Aorta (tissue), 5 donors: ENCODE measurements around the gene CCDC28B. TPM values are rescaled to one million over a fixed set of nuclear protein-coding genes. Genes with fewer than 3 reads are reported as not detected.

Experiments used
- ATAC-seq: fragments of 200-7000 bp; cut with Tn5 transposase; one replicate; pipeline ENCODE4 v1.9.1; 2022; ENCODE audit warnings: moderate library complexity; ENCODE audit not compliant: low FRiP score
- DNase-seq, 2 donors: peaks; one replicate each; pipeline ENCODE4 v3.0.0-alpha.2; 2020
- H3K27ac ChIP-seq, 2 donors: one replicate each; pipeline ENCODE4 v1.5.1; 2013; ENCODE audit warnings: low read length in 2 of 2, mild to moderate bottlenecking in 2 of 2, moderate library complexity in 2 of 2, control low read depth in 1 of 2, inconsistent platforms in 1 of 2, low read depth in 1 of 2
- H3K27me3 ChIP-seq, 2 donors: one replicate each; pipeline ENCODE4 v1.6.1; 2013; ENCODE audit warnings: control low read depth in 1 of 2, low read length in 1 of 2, mild to moderate bottlenecking in 1 of 2, moderate library complexity in 1 of 2; ENCODE audit not compliant: insufficient read depth in 2 of 2, control insufficient read depth in 1 of 2
- H3K36me3 ChIP-seq, 2 donors: one replicate each; pipeline ENCODE4 v1.6.1; 2013; ENCODE audit warnings: control low read depth in 1 of 2, low read length in 1 of 2, mild to moderate bottlenecking in 1 of 2; ENCODE audit not compliant: insufficient read depth in 2 of 2, control insufficient read depth in 1 of 2
- H3K4me1 ChIP-seq, 2 donors: one replicate each; pipeline ENCODE4 v1.6.1; 2013; ENCODE audit warnings: low read length in 2 of 2, control low read depth in 1 of 2, mild to moderate bottlenecking in 1 of 2, moderate library complexity in 1 of 2; ENCODE audit not compliant: insufficient read depth in 2 of 2, control insufficient read depth in 1 of 2
- H3K4me3 ChIP-seq, 2 donors: one replicate each; pipeline ENCODE4 v1.5.1; 2013; ENCODE audit warnings: low read length in 2 of 2, control low read depth in 1 of 2, mild to moderate bottlenecking in 1 of 2
- H3K9me3 ChIP-seq: one replicate; pipeline ENCODE4 v1.6.1; 2013; ENCODE audit warnings: mild to moderate bottlenecking, low read length; ENCODE audit not compliant: control insufficient read depth
- WGBS, 2 donors: extraction: QIAGEN DNeasy Blood & Tissue Kit; methylation state at CpG; one replicate each; pipeline ENCODE4 v1.1.7; 2013; 5-methylcytosine and 5-hydroxymethylcytosine counted together
- intact Hi-C, 2 donors: fragments of 100-400 bp; cut with DNase I; formaldehyde crosslinking; loops; one replicate each; pipeline versions ENCODE4 v1.14.2 to v1.15.0; 2022
- polyA plus RNA-seq, 2 donors: library from polyadenylated mRNA; stranded (reverse); fragments of 200-250 nt; gene quantifications; one replicate each; pipeline ENCODE4 v1.2.3, GENCODE V29; 2013
- total RNA-seq, 2 donors: library from RNA; stranded (reverse); fragmentation: NEBNext Ultra II Directional; extraction: Animal tissue kit (Norgen Biotek cat#: 25700); gene quantifications; one replicate each; pipeline ENCODE4 v1.2.1, GENCODE V29; 2021
- donor health status: healthy with polysubstance abuse.
- donor health status: Bipolar disorder and iron deficiency.
- donor health status: DM: no; HTN: no; CAD: no.
- donor health status: DM: no; HTN: no; CAD: no.
- donor health status: DM: yes; HTN: yes; CAD: no.

Gene CCDC28B
- total and polyA plus RNA-seq, 4 donors, result 2.8 to 10.5 (median 6.0) TPM

DNA sequence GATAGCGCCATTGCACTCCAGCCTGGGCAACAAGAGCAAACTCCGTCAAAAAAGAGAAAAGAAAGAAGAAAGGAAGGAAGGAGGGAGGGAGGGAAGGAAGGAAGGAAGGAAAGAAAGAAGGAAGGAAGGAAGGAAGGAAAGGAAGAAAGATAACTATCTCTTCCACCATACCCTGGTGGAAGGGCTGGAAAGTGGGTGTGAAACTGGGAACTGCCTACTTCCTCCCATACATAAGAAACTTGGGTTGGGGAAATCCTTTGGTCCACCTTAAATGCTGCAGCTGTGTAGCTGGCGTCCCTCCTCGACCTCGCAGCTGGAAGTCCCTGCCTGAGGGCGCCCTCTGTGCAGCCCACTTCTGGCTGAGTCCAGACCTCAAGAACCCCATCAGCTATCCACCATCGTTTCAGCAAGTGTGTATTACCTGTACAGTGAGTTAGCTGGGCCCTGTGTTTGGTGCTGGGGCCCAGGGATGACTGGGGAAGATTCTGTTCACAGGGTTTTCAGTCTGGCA is 42.0 kb downstream of the CCDC28B start:
- DNase-seq (peak in 1 of 2 donors; percentile 50), ATAC-seq (no peak)
- no peaks in the 10 kb centered on the region for H3K36me3 ChIP-seq
- no peak overlapping the region for H3K4me3 ChIP-seq
- 22 to 27% methylated on average over 7 of the region's 7 CpGs for WGBS, 2 donors
- no peak overlapping the region for H3K27ac ChIP-seq
- H3K4me1 ChIP-seq, result no peaks in the 10 kb centered on the region
- intact Hi-C loops, result no loop called here
- no peaks in the 10 kb centered on the region for H3K9me3 ChIP-seq
- no peaks in the 10 kb centered on the region for H3K27me3 ChIP-seq

DNA sequence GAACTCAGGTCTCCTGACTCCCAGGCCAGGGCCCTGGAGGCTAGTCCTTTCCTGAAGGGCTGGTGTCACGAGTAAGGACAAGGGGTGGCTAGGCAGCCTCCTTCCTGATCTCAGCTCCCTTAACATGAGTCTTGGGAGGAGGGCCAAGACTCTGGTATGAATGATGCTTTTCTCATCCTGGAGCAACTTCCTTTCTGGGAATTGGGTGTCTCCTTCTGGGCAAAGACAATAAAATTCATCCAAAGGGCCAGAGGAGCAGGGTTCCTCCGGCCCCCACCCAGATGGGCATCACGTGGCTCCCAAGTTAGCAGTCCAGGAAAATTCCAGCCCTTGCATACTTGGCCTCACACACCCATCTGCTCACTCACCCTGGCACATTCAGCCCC is 46.5 kb downstream of the CCDC28B start, which contains the start of gene FAM167B:
Gene FAM167B, plus strand, starts transcription at position 335 of the 386 bp plus-strand sequence. CDS start 200 bp downstream, outside the sequence.
- H3K27ac ChIP-seq, result no peak within 1 kb of the TSS
- H3K4me1 ChIP-seq, result no peaks in the 10 kb centered on the region
- H3K36me3 ChIP-seq, result no peaks in the 10 kb centered on the region
- no peak within 1 kb of the TSS for H3K4me3 ChIP-seq
- DNase-seq, result peak; percentile 59 to 80
- intact Hi-C loops, result no loop called here
- H3K9me3 ChIP-seq, result no peaks in the 10 kb centered on the region
- no peaks in the 10 kb centered on the region for H3K27me3 ChIP-seq
- WGBS, 2 donors, result 46 to 58% methylated on average over 3 of the region's 3 CpGs
- ATAC-seq, result peak; percentile 70

DNA sequence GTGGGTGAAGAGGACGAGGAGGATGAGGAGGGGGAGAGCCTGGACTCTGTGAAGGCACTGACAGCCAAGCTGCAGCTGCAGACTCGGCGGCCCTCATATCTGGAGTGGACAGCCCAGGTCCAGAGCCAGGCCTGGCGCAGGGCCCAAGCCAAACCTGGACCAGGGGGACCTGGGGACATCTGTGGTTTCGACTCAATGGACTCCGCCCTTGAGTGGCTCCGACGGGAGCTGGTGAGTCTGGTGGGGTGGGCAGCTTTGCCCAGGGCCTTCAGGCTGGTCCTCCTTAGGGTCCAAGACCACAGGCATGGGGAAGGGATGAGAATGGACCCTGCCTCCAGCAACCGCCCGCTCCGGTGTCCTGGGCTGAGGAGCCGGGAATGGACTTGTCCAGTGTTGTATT is 47.1 kb downstream of the CCDC28B start:
- Histone ChIP-seq H3K27me3 (no peaks in the 10 kb centered on the region), H3K36me3 (no peaks in the 10 kb centered on the region), H3K9me3 (no peaks in the 10 kb centered on the region), H3K4me1 (no peaks in the 10 kb centered on the region), H3K4me3 (no peak overlapping the region), H3K27ac (no peak overlapping the region)
- WGBS, 2 donors, result 78 to 79% methylated on average over 12 of the region's 12 CpGs
- ATAC-seq (no peak), DNase-seq (peak in 1 of 2 donors; percentile 49)
- intact Hi-C loops, result no loop called here

DNA sequence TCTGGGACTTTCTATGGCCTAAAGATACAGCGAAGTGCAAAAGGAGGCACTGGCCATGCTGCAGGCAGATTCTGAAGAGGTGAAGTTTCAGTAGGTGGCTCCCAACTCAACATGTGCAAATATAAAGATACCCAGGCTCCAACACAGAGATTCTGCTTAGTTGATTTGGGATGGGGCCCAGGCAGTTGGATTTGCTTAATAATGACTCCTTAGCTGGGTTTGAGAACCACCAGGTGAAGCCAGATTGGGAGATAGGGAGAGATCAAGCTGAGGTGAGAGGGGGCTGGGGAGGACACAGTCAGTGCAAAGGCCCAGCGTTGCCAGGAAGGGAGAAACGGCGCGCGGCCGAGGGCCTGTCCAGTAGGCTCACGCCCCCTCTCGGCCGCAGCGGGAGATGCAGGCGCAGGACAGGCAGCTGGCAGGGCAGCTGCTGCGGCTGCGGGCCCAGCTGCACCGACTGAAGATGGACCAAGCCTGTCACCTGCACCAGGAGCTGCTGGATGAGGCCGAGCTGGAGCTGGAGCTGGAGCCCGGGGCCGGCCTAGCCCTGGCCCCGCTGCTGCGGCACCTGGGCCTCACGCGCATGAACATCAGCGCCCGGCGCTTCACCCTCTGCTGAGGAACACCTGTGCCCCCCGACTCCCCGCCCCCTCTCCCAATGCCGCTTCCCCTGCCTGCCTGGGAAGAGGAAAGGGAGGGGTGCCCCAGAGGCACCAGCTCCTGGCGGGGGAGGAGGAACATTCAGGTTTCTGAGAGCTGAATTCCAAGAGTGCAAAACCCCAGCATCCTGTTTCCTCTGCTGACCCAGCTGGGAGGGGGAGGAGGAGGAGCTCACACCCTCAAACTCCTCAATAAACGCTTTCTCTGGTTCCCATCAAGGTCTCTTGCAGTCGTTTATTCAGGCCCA is 47.8 kb downstream of the CCDC28B start:
- no peak overlapping the region for H3K27ac ChIP-seq
- 17 to 18% methylated on average over 31 of the region's 31 CpGs for WGBS, 2 donors
- no peak overlapping the region for H3K4me3 ChIP-seq

DNA sequence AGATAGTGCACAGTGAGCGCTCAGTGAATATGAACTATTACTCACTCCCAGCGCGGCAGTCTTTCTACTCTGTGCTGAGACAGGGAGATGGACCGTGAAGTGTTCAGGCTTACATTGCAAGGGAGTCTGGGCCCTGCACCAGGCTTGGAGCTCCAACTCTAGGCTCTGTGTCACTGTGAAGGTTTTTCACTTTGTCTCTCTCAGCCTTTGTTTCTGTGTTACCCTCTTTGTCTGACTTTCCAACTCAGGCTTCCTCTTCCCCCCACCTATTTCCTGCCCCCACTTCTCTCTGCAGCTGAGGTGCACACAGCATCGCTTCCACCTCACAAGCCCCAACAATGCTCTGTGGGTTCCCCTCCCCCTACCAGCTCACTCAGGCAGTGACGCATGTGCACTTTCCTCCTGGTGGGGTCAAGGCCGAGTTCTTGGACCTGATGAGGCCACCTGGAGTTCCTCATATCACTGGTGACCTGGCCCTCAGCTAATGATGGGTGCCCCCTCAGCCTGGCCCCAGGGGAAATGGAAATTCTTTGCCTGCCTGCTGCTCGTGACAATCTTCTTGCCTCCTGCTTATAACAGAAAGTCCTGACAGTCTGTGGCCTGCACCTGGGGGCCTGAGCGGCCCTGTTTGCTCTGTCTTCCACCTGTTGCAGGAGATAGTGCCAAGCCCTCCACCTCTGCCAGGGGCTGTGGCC is 49.6 kb downstream of the CCDC28B start:
- no peaks in the 10 kb centered on the region for H3K27me3 ChIP-seq
- intact Hi-C loops, result no loop called here
- DNase-seq, result no peak
- H3K9me3 ChIP-seq, result no peaks in the 10 kb centered on the region
- no peak overlapping the region for H3K27ac ChIP-seq
- H3K4me3 ChIP-seq, result no peak overlapping the region
- ATAC-seq, result no peak
- H3K4me1 ChIP-seq, result no peaks in the 10 kb centered on the region
- 78 to 83% methylated on average over 9 of the region's 9 CpGs for WGBS, 2 donors
- H3K36me3 ChIP-seq, result no peaks in the 10 kb centered on the region

More for the DNA sequence above, 47.8 kb downstream of the CCDC28B start:
- DNase-seq (peak; percentile 92 to 94), ATAC-seq (peak; percentile 82)
- H3K27me3 ChIP-seq, result no peaks in the 10 kb centered on the region
- no peaks in the 10 kb centered on the region for H3K36me3 ChIP-seq
- H3K9me3 ChIP-seq, result no peaks in the 10 kb centered on the region
- intact Hi-C loops, result no loop called here
- no peaks in the 10 kb centered on the region for H3K4me1 ChIP-seq

DNA sequence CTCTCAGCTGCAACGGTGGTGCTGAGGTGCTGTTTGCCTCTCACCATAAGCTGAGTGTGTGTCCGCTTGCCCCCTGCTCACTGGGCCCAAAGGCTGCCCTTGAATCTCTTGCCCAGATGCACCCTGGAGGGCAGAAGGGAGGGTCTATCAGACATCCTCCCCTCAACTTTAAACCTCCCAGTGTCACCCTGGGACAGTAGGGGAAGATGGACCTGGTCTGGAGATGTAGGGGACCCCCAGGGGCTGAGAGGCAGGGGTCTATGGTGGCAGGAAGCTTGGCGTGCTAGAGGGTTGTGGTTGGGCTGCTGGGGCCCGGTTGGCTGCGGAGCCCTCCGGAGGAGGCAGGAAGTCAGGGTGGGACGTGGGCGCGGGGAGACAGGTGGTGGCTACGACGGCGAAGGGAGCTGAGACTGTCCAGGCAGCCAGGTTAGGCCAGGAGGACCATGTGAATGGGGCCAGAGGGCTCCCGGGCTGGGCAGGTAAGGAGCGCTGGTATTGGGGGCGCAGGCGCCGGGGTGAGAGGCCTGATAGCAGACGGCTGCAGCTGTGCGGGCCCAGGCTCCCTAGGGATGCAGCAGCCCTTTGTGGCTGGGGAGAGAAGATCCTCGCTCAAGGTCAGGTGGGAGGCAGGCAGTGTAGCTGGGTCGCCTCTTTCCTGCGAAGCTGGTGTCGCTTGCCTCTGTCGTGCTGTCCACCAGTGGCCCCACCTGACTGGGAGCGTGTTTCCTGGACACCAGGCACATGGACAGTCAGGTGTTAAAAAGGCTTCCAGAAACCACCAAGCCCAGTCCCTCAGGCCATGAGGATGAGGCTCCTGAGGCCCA is 50.7 kb downstream of the CCDC28B start, which contains the start of gene LCK:
Gene LCK, plus strand, starts transcription at position 373 of the 824 bp plus-strand sequence. CDS start 23,065 bp downstream, outside the sequence.
- H3K27ac ChIP-seq, result no peak within 1 kb of the TSS

More for the DNA sequence above, 50.7 kb downstream of the CCDC28B start, which contains the start of gene LCK:
- intact Hi-C loops, result no loop called here
- Histone ChIP-seq H3K36me3 (no peaks in the 10 kb centered on the region), H3K9me3 (no peaks in the 10 kb centered on the region), H3K4me1 (no peaks in the 10 kb centered on the region), H3K27me3 (no peaks in the 10 kb centered on the region), H3K4me3 (no peak within 1 kb of the TSS)
- 83 to 86% methylated on average over 25 of the region's 25 CpGs for WGBS, 2 donors
- ATAC-seq (no peak), DNase-seq (no peak)
